ENCODE results near the gene IRS1.

The IRS1 gene

GRCh38 chr2:226754821-226755604 lies 44.6 kb downstream of the IRS1 start:
- no peak for DNase-seq

- no peak for DNase-seq
Measured at GRCh38 chr2:226752887-226753286, 46.7 kb downstream of the IRS1 start.

GRCh38 chr2:226747288-226747687 lies 52.3 kb downstream of the IRS1 start:
- DNase-seq: no peak

GRCh38 chr2:226746196-226746800 lies 53.3 kb downstream of the IRS1 start:
- no peak for DNase-seq

- DNase-seq: no peak
Measured at GRCh38 chr2:226743915-226744314, 55.7 kb downstream of the IRS1 start.

- no peak for DNase-seq
Measured at GRCh38 chr2:226742347-226742746, 57.3 kb downstream of the IRS1 start.

- no peak for DNase-seq
Measured at GRCh38 chr2:226740039-226740648, 59.5 kb downstream of the IRS1 start.

- DNase-seq: no peak
Measured at GRCh38 chr2:226739545-226740030, 60.0 kb downstream of the IRS1 start.

- DNase-seq: no peak
Measured at GRCh38 chr2:226738821-226739544, 60.6 kb downstream of the IRS1 start.

- no peak for DNase-seq
Measured at GRCh38 chr2:226738191-226738820, 61.3 kb downstream of the IRS1 start.

- DNase-seq: no peak
Measured at GRCh38 chr2:226736382-226736781, 63.2 kb downstream of the IRS1 start.

GRCh38 chr2:226733927-226734564 lies 65.6 kb downstream of the IRS1 start:
- peak; percentile 2 for DNase-seq

GRCh38 chr2:226733189-226733858 lies 66.3 kb downstream of the IRS1 start:
- DNase-seq: no peak

- DNase-seq: no peak
Measured at GRCh38 chr2:226732478-226733188, 67.0 kb downstream of the IRS1 start.

- DNase-seq: no peak
Measured at GRCh38 chr2:226730481-226730880, 69.1 kb downstream of the IRS1 start.

- no peak for DNase-seq
Measured at GRCh38 chr2:226728996-226729395, 70.6 kb downstream of the IRS1 start.

GRCh38 chr2:226727251-226727650 lies 72.4 kb downstream of the IRS1 start:
- no peak for DNase-seq

- DNase-seq: no peak
Measured at GRCh38 chr2:226726546-226726945, 73.1 kb downstream of the IRS1 start.

GRCh38 chr2:226725126-226725860 lies 74.3 kb downstream of the IRS1 start:
- DNase-seq: no peak

- no peak for DNase-seq
Measured at GRCh38 chr2:226721541-226721940, 78.1 kb downstream of the IRS1 start.
